Right lobe of liver (tissue), 6 donors: ENCODE measurements around the gene XRN1. TPM values are rescaled to one million over a fixed set of nuclear protein-coding genes. Genes with fewer than 3 reads are reported as not detected.
"Not testable (repeated sequence)": the region's sequence is repeated elsewhere in the genome, so short reads cannot be mapped to it uniquely, and the experiment has no call there.

Experiments used
- ATAC-seq, 4 donors: fragments of 200-7000 bp; cut with Tn5 transposase; one replicate each; pipeline ENCODE4 v1.9.1; 2020; ENCODE audit warnings: mild to moderate bottlenecking in 4 of 4, moderate library complexity in 4 of 4
- DNase-seq, 3 donors: peaks; one replicate each; pipeline ENCODE4 v3.0.0-alpha.2; 2020
- H3K27ac ChIP-seq, 3 donors: fragments of 200-600 bp; one replicate each; pipeline ENCODE4 v1.8.0; 2022
- H3K27me3 ChIP-seq, 2 donors: fragments of 200-600 bp; one replicate each; pipeline ENCODE4 v1.8.0; 2022
- H3K36me3 ChIP-seq, 4 donors: fragments of 200-600 bp; sonication (generic) in 1 of 4; one replicate each; pipeline versions ENCODE4 v1.5.1 to v1.8.0; 2017 to 2022; ENCODE audit warnings: control low read depth in 1 of 4
- H3K4me1 ChIP-seq, 4 donors: fragments of 200-600 bp; sonication (generic) in 1 of 4; one replicate each; pipeline versions ENCODE4 v1.5.1 to v1.8.0; 2017 to 2022; ENCODE audit warnings: control low read depth in 1 of 4
- H3K4me3 ChIP-seq, 3 donors: fragments of 200-600 bp; one replicate each; pipeline ENCODE4 v1.8.0; 2022
- H3K9me3 ChIP-seq, 4 donors: fragments of 200-600 bp; sonication (generic) in 1 of 4; one replicate each; pipeline versions ENCODE4 v1.5.1 to v1.8.0; 2017 to 2022; ENCODE audit warnings: control low read depth in 1 of 4
- CTCF ChIP-seq, 4 donors: fragments of 200-600 bp in 3 of 4; fragments of 450-650 bp in 1 of 4; IDR thresholded peaks; one replicate each; pipeline versions ENCODE4 v1.5.1 to v1.8.0; 2016 to 2022; ENCODE audit warnings: antibody characterized with exemption in 4 of 4, mild to moderate bottlenecking in 2 of 4
- POLR2A ChIP-seq: fragments of 450-650 bp; IDR thresholded peaks from one replicate; pipeline ENCODE4 v1.6.1; 2017; ENCODE audit warnings: antibody characterized with exemption, mild to moderate bottlenecking
- WGBS: methylation state at CpG from one replicate; pipeline ENCODE4 v1.1.6; 2018; ENCODE audit warnings: low coverage, low lambda C conversion rate; ENCODE audit not compliant: insufficient coverage; ENCODE audit errors: missing lambda C conversion rate; 5-methylcytosine and 5-hydroxymethylcytosine counted together
- intact Hi-C, 2 donors: fragments of 100-400 bp; cut with DNase I; formaldehyde crosslinking; loops; one replicate each; pipeline versions ENCODE4 v1.11.2 to v1.14.1; 2022
- total RNA-seq, 6 experiments: library from RNA; depleted of rRNA in 2 of 6; stranded (reverse); fragments of >200 nt in 2 of 6; fragmentation: NEBNext Ultra II Directional in 3 of 6; extraction: Animal tissue kit (Norgen Biotek cat#: 25700) in 3 of 6; gene quantifications; one replicate each; pipeline versions ENCODE4 v1.1.0 to v1.2.4, GENCODE V29; 2016 to 2023
- donor health status: DM: no; HTN: yes; CAD: no.
- donor health status: DM: no; HTN: no; CAD: no.
- donor health status: DM: no; HTN: no; CAD: no.
- donor health status: DM: no; HTN: yes; CAD: no.
- donor health status: DM: no; HTN: yes; CAD: no.

Gene XRN1
- total RNA-seq, 6 experiments from 2014 or later: 21.4 to 30.8 (median 24.8) TPM

DNA sequence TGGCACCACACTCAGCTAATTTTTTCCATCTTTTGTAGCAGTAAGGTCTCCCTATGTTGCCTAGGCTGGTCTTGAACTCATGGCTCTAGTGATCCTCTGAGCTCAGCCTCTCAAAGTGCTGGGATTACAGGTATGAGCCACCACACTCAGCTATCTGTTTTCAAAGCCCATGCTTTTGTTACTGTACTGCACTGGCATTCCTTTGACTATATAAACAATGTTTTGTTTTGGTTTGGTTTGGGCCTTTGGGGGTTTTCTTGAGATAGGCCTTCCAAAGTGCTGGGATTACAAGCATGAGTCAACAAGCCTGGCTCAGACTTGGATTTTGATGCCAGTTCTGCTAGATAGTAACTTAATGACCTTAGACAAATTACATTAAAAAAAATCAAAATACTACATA lies 132.8 kb downstream of the XRN1 start:
- ATAC-seq (peak in 1 of 4 donors; percentile 34), DNase-seq (no peak)
- Histone ChIP-seq H3K27me3 (no peaks in the 10 kb centered on the region), H3K9me3 (no peaks in the 10 kb centered on the region), H3K27ac (no peak overlapping the region), H3K36me3 (peaks cover 0 to 27% (median 11%) of the 10 kb centered on the region in 4 donors), H3K4me1 (peaks cover 0 to 24% (median 6%) of the 10 kb centered on the region in 4 donors), H3K4me3 (no peak overlapping the region)
- no peak for TF ChIP-seq POLR2A
- no peak for TF ChIP-seq CTCF (IDR thresholded peaks at IDR 0.05)
- intact Hi-C loops: no loop called here

DNA sequence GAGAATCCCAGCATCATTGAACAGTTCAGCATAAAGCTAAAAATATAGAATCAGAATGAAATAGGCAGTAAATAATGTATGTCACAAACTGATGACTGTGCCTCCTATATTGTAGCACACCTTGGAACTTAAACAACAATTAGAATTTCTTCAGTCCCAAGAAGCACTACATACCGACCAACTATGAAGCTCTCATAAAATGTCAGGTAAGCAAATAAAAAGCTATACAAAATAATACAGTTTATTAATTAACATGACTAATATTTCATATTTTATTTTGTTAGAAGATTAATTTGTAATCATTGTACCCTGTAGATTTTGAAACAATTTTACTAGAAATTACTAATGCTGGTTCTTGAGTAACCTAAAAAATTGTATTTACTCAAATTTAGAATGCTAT lies 137.4 kb downstream of the XRN1 start:
- no peak overlapping the region for H3K4me3 ChIP-seq
- ATAC-seq (no peak), DNase-seq (no peak)
- no peaks in the 10 kb centered on the region for H3K9me3 ChIP-seq
- peaks cover 0 to 29% (median 11%) of the 10 kb centered on the region in 4 donors for H3K36me3 ChIP-seq
- intact Hi-C loops: no loop called here
- TF ChIP-seq CTCF (IDR thresholded peaks at IDR 0.05) (no peak), POLR2A (no peak)
- no peaks in the 10 kb centered on the region for H3K27me3 ChIP-seq
- H3K27ac ChIP-seq: no peak overlapping the region
- peaks cover 0 to 1% (median 0%) of the 10 kb centered on the region in 4 donors for H3K4me1 ChIP-seq
- 87% methylated on average over 1 of the region's 1 CpG for WGBS

DNA sequence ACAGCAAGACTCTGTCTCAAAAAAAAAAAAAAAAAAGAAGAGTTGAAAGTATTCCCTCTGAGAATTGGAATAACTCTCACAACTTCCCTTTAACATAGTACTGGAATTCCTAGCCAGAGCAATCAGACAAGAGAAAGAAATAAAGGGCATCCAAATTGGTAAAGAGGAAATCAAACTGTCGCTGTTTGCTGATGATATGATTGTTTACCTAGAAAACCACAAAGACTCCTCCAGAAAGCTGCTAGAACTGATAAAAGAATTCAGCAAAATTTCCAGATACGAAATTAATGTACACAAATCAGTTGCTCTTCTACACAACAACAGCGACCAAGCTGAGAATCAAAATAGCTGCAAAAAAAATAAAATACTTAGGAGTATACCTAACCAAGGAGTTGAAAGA lies 145.0 kb downstream of the XRN1 start:
- ATAC-seq, DNase-seq, H3K4me3 ChIP-seq, H3K27me3 ChIP-seq, H3K9me3 ChIP-seq, H3K27ac ChIP-seq, H3K4me1 ChIP-seq, H3K36me3 ChIP-seq, intact Hi-C loops: not testable (repeated sequence)
- 94% methylated on average over 3 of the region's 3 CpGs for WGBS

- Histone ChIP-seq H3K27me3 (no peaks in the 10 kb centered on the region), H3K36me3 (no peaks in the 10 kb centered on the region), H3K27ac (no peak overlapping the region), H3K9me3 (peaks cover 0 to 3% (median 0%) of the 10 kb centered on the region in 4 donors), H3K4me3 (no peak overlapping the region), H3K4me1 (no peaks in the 10 kb centered on the region)
- TF ChIP-seq POLR2A (no peak), CTCF (IDR thresholded peaks at IDR 0.05) (no peak)
- intact Hi-C loops: no loop called here
- DNase-seq: no peak
- WGBS: no CpG with 5 or more reads among the region's 2 CpGs
- ATAC-seq: no peak
These were observed 149.2 kb downstream of the XRN1 start for GRCh38 chr3:142298626-142299025.

DNA sequence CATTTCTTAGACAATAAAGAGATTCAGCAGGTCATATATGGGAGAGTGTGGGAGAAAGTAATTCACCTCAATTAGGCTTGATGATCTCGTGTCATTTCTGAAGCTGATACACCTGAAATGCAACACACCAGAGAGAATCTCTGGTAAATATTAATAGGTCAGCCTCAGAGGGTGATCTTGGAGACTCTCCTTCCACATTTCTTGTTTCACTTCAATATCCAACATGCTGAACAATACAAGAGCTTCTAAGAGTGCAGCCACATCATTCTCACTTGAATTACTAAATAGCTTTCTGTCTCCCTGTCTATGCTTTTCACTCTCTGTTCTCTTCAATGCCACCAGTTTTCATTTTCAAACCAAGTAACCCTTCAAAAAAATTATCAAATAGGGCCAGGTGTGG lies 151.3 kb downstream of the XRN1 start:
- Histone ChIP-seq H3K36me3 (no peaks in the 10 kb centered on the region), H3K27me3 (no peaks in the 10 kb centered on the region), H3K27ac (no peak overlapping the region), H3K4me3 (no peak overlapping the region), H3K9me3 (no peaks in the 10 kb centered on the region), H3K4me1 (no peaks in the 10 kb centered on the region)
- TF ChIP-seq POLR2A (no peak), CTCF (IDR thresholded peaks at IDR 0.05) (no peak)
- no peak for ATAC-seq
- DNase-seq: no peak
- intact Hi-C loops: no loop called here
- WGBS: 100% methylated on average over 1 of the region's 1 CpG
